ENCODE data around the gene ARL8B. TPM values are rescaled to one million over a fixed set of nuclear protein-coding genes. Genes with fewer than 3 reads are reported as not detected.
"Not testable (repeated sequence)": the region's sequence is repeated elsewhere in the genome, so short reads cannot be mapped to it uniquely, and the experiment has no call there.

Gene ARL8B
- total and polyA plus RNA-seq, 9 of the 15 experiments (the other 6 are each of a cell fraction or from before 2014, with no cell fraction given), result 28.5 to 99.4 (median 77.2) TPM

DNA sequence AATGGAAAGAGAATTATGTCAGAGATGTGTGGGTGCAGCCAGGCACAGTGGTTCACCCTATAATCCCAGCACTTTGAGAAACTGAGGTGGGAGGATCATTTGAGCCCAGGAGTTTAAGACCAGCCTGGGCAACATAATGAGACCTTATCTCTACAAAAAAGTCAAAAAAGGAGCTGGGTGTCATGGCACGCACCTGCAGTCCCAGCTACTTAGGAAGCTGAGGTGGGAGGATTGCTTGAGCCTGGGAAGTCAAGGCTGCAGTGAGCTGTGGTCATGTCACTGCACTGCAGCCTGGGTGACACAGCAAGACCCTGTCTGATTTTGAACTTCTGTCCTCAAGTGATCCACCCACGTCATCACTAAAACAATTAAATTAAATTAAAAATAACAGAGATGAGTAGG lies 15.2 kb upstream of the ARL8B start (continued):
- TF ChIP-seq TRIM24 (IDR thresholded peaks at IDR 0.05) (peak in 1 of 2 experiments; percentile 16; a peak in 1 of 4 replicates), RCOR1 (IDR thresholded peaks at IDR 0.05; ENCODE audit: borderline replicate concordance in 1 of 2, low read depth in 2 of 2, low read length in 2 of 2) (peak in 1 of 2 experiments; percentile 24; a peak in 1 of 4 replicates), EGR1 (conservative IDR thresholded peaks at IDR 0.05) (peak; percentile 59), ARID1B (IDR thresholded peaks at IDR 0.05) (peak; percentile 69), ATF7 (IDR thresholded peaks at IDR 0.05) (peak; percentile 50; the same call in 1 of the 2 replicates), MAFG (tag; conservative IDR thresholded peaks at IDR 0.05) (peak; percentile 66), EP300 (IDR thresholded peaks at IDR 0.05; ENCODE audit: low read length) (peak; percentile 54; the same call in 1 of the 2 replicates), HDAC1 (IDR thresholded peaks at IDR 0.05) (peak in 1 of 2 experiments; percentile 50; a peak in 1 of 4 replicates), HDAC2 (IDR thresholded peaks at IDR 0.05) (peak; percentile 26; the same call in 1 of the 2 replicates), NR4A1 (tag; IDR thresholded peaks at IDR 0.05) (peak; percentile 75), MEIS2 (IDR thresholded peaks at IDR 0.05; ENCODE audit: partially characterized antibody) (peak; percentile 39), MAFK (IDR thresholded peaks at IDR 0.05; ENCODE audit: low read length) (peak; percentile 27; the same call in 1 of the 2 replicates), NCOA1 (IDR thresholded peaks at IDR 0.05; ENCODE audit: low read depth) (0 out of 2 replicates have a peak, but pooled peaks have one; percentile 41), TEAD4 (IDR thresholded peaks at IDR 0.05; ENCODE audit: low read length) (peak; percentile 55; the same call in 1 of the 2 replicates), L3MBTL2 (IDR thresholded peaks at IDR 0.05) (peak; percentile 20; the same call in 1 of the 2 replicates), ESRRA (IDR thresholded peaks at IDR 0.05; ENCODE audit: borderline replicate concordance, low read depth) (peak; percentile 51; the same call in 1 of the 2 replicates)
- not testable (repeated sequence) for TF ChIP-seq NR4A1 (CRISPR knock-in tag; IDR thresholded peaks at IDR 0.05); TEAD4 (CRISPR knock-in tag; IDR thresholded peaks at IDR 0.05; ENCODE audit: borderline replicate concordance)
- TF ChIP-seq, protein P1, sequence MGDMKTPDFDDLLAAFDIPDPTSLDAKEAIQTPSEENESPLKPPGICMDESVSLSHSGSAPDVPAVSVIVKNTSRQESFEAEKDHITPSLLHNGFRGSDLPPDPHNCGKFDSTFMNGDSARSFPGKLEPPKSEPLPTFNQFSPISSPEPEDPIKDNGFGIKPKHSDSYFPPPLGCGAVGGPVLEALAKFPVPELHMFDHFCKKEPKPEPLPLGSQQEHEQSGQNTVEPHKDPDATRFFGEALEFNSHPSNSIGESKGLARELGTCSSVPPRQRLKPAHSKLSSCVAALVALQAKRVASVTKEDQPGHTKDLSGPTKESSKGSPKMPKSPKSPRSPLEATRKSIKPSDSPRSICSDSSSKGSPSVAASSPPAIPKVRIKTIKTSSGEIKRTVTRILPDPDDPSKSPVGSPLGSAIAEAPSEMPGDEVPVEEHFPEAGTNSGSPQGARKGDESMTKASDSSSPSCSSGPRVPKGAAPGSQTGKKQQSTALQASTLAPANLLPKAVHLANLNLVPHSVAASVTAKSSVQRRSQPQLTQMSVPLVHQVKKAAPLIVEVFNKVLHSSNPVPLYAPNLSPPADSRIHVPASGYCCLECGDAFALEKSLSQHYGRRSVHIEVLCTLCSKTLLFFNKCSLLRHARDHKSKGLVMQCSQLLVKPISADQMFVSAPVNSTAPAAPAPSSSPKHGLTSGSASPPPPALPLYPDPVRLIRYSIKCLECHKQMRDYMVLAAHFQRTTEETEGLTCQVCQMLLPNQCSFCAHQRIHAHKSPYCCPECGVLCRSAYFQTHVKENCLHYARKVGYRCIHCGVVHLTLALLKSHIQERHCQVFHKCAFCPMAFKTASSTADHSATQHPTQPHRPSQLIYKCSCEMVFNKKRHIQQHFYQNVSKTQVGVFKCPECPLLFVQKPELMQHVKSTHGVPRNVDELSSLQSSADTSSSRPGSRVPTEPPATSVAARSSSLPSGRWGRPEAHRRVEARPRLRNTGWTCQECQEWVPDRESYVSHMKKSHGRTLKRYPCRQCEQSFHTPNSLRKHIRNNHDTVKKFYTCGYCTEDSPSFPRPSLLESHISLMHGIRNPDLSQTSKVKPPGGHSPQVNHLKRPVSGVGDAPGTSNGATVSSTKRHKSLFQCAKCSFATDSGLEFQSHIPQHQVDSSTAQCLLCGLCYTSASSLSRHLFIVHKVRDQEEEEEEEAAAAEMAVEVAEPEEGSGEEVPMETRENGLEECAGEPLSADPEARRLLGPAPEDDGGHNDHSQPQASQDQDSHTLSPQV (IDR thresholded peaks at IDR 0.05), result peak; percentile 72; the same call in 1 of the 2 replicates

Data from K562 (cell line).